Sigmoid colon (tissue), 7 donors: ENCODE results near the gene AQP6. TPM values are rescaled to one million over a fixed set of nuclear protein-coding genes. Genes with fewer than 3 reads are reported as not detected.
A peak's percentile ranks its signal among the peaks of the same experiment; 100 is the strongest.

Experiments used
- DNase-seq: peaks from one replicate; pipeline ENCODE4 v3.0.0-alpha.2; 2019
- H3K27ac ChIP-seq, 4 donors: fragments of 200-600 bp; sonication (generic); one replicate each; pipeline ENCODE4 v1.5.1; 2016 to 2019; ENCODE audit warnings: mild to moderate bottlenecking in 1 of 4
- H3K27me3 ChIP-seq, 3 donors: fragments of 200-600 bp; sonication (generic); one replicate each; pipeline ENCODE4 v1.5.1; 2019; ENCODE audit warnings: mild to moderate bottlenecking in 1 of 3
- H3K36me3 ChIP-seq, 4 donors: fragments of 200-600 bp; sonication (generic); one replicate each; pipeline ENCODE4 v1.5.1; 2016 to 2019
- H3K4me1 ChIP-seq, 4 donors: fragments of 200-600 bp; sonication (generic); one replicate each; pipeline ENCODE4 v1.5.1; 2017 to 2019
- H3K4me3 ChIP-seq, 4 donors: fragments of 200-600 bp; sonication (generic); one replicate each; pipeline ENCODE4 v1.5.1; 2017 to 2019; ENCODE audit warnings: mild to moderate bottlenecking in 2 of 4, moderate library complexity in 1 of 4
- H3K9me3 ChIP-seq, 4 donors: fragments of 200-600 bp in 3 of 4; sonication (generic) in 3 of 4; one replicate each; pipeline versions ENCODE4 v1.5.1 to v1.6.1; 2013 to 2019
- CTCF ChIP-seq, 4 experiments: fragments of 450-650 bp in 3 of 4; fragments of 200-600 bp in 1 of 4; IDR thresholded peaks; one replicate each; pipeline ENCODE4 v1.5.1; 2016 to 2019; ENCODE audit warnings: antibody characterized with exemption in 4 of 4, mild to moderate bottlenecking in 3 of 4, moderate library complexity in 2 of 4
- EP300 ChIP-seq, 4 donors: sonication (generic); formaldehyde crosslinking; IDR thresholded peaks; one replicate each; pipeline ENCODE4 v1.6.1; 2017; ENCODE audit warnings: antibody characterized with exemption in 4 of 4
- POLR2A ChIP-seq, 2 donors: fragments of 450-650 bp; IDR thresholded peaks; one replicate each; pipeline ENCODE4 v1.6.1; 2016; ENCODE audit warnings: antibody characterized with exemption in 2 of 2, mild to moderate bottlenecking in 2 of 2, moderate library complexity in 2 of 2
- POLR2AphosphoS5 ChIP-seq, 4 donors: sonication (generic); formaldehyde crosslinking; IDR thresholded peaks; one replicate each; pipeline ENCODE4 v1.6.1; 2017; ENCODE audit warnings: antibody characterized with exemption in 4 of 4
- WGBS, 2 donors: extraction: QIAGEN DNeasy Blood & Tissue Kit; methylation state at CpG; one replicate each; pipeline ENCODE4 v1.1.7; 2013; 5-methylcytosine and 5-hydroxymethylcytosine counted together
- intact Hi-C: fragments of 100-400 bp; cut with DNase I; formaldehyde crosslinking; loops from one replicate; pipeline ENCODE4 v1.15.1; 2023
- polyA plus RNA-seq, 3 donors: library from polyadenylated mRNA; stranded (reverse); fragments of 200-250 nt; gene quantifications; one replicate each; pipeline ENCODE4 v1.2.3, GENCODE V29; 2013
- total RNA-seq, 4 donors: library from RNA; depleted of rRNA; stranded (reverse); fragments of >200 nt; gene quantifications; one replicate each; pipeline ENCODE4 v1.1.0, GENCODE V29; 2016
- donor health status: healthy with polysubstance abuse.
- donor health status: Bipolar disorder and iron deficiency.
- donor health status: healthy.

AQP6 gene
- total and polyA plus RNA-seq, 7 donors, result 0.12 to 0.83 (median 0.49) TPM; not detected in 2

GRCh38 chr12:49975318-49975761, 2.6 kb downstream of the AQP6 start:
- WGBS, 2 donors, result 39 to 68% methylated on average over 17 of the region's 17 CpGs
- no peak overlapping the region for H3K4me3 ChIP-seq
- intact Hi-C loops, result no loop called here
- TF ChIP-seq POLR2AphosphoS5 (IDR thresholded peaks at IDR 0.05) (no peak), CTCF (IDR thresholded peaks at IDR 0.05) (no peak), EP300 (IDR thresholded peaks at IDR 0.05) (no peak), POLR2A (IDR thresholded peaks at IDR 0.05) (no peak)
- no peaks in the 10 kb centered on the region for H3K27me3 ChIP-seq
- H3K27ac ChIP-seq, result peak overlapping the region in 3 of 4 donors; percentile 53 to 69 (median 60)
- DNase-seq, result peak; percentile 67
- no peaks in the 10 kb centered on the region for H3K36me3 ChIP-seq
- H3K4me1 ChIP-seq, result peaks cover 0 to 18% (median 14%) of the 10 kb centered on the region in 4 donors
- no peaks in the 10 kb centered on the region for H3K9me3 ChIP-seq

GRCh38 chr12:49976557-49976956, 3.8 kb downstream of the AQP6 start:
- no peak for DNase-seq
- Histone ChIP-seq H3K9me3 (no peaks in the 10 kb centered on the region), H3K27me3 (no peaks in the 10 kb centered on the region), H3K27ac (no peak overlapping the region), H3K4me3 (no peak overlapping the region), H3K4me1 (peaks cover 0 to 18% (median 14%) of the 10 kb centered on the region in 4 donors), H3K36me3 (no peaks in the 10 kb centered on the region)
- intact Hi-C loops, result no loop called here
- no peak for TF ChIP-seq POLR2A (IDR thresholded peaks at IDR 0.05)
- 82 to 89% methylated on average over 2 of the region's 2 CpGs for WGBS, 2 donors

- no peaks in the 10 kb centered on the region for H3K36me3 ChIP-seq
- no peak overlapping the region for H3K4me3 ChIP-seq
- 81 to 87% methylated on average over 4 of the region's 4 CpGs for WGBS, 2 donors
- no peak for DNase-seq
- H3K4me1 ChIP-seq, result peaks cover 0 to 34% (median 25%) of the 10 kb centered on the region in 4 donors
- no peaks in the 10 kb centered on the region for H3K27me3 ChIP-seq
- no peaks in the 10 kb centered on the region for H3K9me3 ChIP-seq
- H3K27ac ChIP-seq, result no peak overlapping the region
- TF ChIP-seq POLR2AphosphoS5 (IDR thresholded peaks at IDR 0.05) (no peak), POLR2A (IDR thresholded peaks at IDR 0.05) (no peak), EP300 (IDR thresholded peaks at IDR 0.05) (no peak), CTCF (IDR thresholded peaks at IDR 0.05) (no peak)
- intact Hi-C loops, result no loop called here
These were observed 5.4 kb downstream of the AQP6 start for GRCh38 chr12:49978125-49978524.

- no peak overlapping the region for H3K4me3 ChIP-seq
- H3K27ac ChIP-seq, result no peak overlapping the region
- H3K9me3 ChIP-seq, result no peaks in the 10 kb centered on the region
- H3K4me1 ChIP-seq, result peaks cover 0 to 40% (median 34%) of the 10 kb centered on the region in 4 donors
- WGBS, 2 donors, result 89 to 91% methylated on average over 10 of the region's 10 CpGs
- no peaks in the 10 kb centered on the region for H3K27me3 ChIP-seq
- H3K36me3 ChIP-seq, result no peaks in the 10 kb centered on the region
- TF ChIP-seq EP300 (IDR thresholded peaks at IDR 0.05) (no peak), POLR2A (IDR thresholded peaks at IDR 0.05) (no peak), CTCF (IDR thresholded peaks at IDR 0.05) (no peak), POLR2AphosphoS5 (IDR thresholded peaks at IDR 0.05) (no peak)
- DNase-seq, result no peak
- intact Hi-C loops, result no loop called here
These were observed 6.4 kb downstream of the AQP6 start for GRCh38 chr12:49979016-49979586.

GRCh38 chr12:49979791-49980190, 7.0 kb downstream of the AQP6 start:
- no peaks in the 10 kb centered on the region for H3K27me3 ChIP-seq
- no peak overlapping the region for H3K27ac ChIP-seq
- TF ChIP-seq POLR2A (IDR thresholded peaks at IDR 0.05) (no peak), POLR2AphosphoS5 (IDR thresholded peaks at IDR 0.05) (no peak), EP300 (IDR thresholded peaks at IDR 0.05) (no peak), CTCF (IDR thresholded peaks at IDR 0.05) (no peak)
- intact Hi-C loops, result loop anchor here (5.0 kb wide), 1 partner anchor 43 kb away; no protein-coding TSS in a partner anchor
- 79 to 84% methylated on average over 3 of the region's 3 CpGs for WGBS, 2 donors
- no peak overlapping the region for H3K4me3 ChIP-seq
- no peaks in the 10 kb centered on the region for H3K36me3 ChIP-seq
- no peaks in the 10 kb centered on the region for H3K9me3 ChIP-seq
- DNase-seq, result no peak
- peaks cover 0 to 40% (median 35%) of the 10 kb centered on the region in 4 donors for H3K4me1 ChIP-seq
